ENCODE data around the gene COQ7. TPM values are rescaled to one million over a fixed set of nuclear protein-coding genes. Genes with fewer than 3 reads are reported as not detected.

The COQ7 gene
- total and polyA plus RNA-seq, 12 donors, result 21.3 to 52.9 (median 41.9) TPM

- Histone ChIP-seq H3K4me3 (no peak overlapping the region), H3K9me3 (no peaks in the 10 kb centered on the region), H3K27me3 (no peaks in the 10 kb centered on the region), H3K36me3 (no peaks in the 10 kb centered on the region), H3K4me1 (peaks cover 0 to 21% (median 0%) of the 10 kb centered on the region in 9 donors), H3K27ac (no peak overlapping the region)
- 87 to 94% methylated on average over 2 of the region's 2 CpGs for WGBS, 2 donors
- DNase-seq, result no peak
- intact Hi-C loops (cut with DNase I), result no loop called here
- no peak for TF ChIP-seq CTCF (IDR thresholded peaks at IDR 0.05)
- no peak for ATAC-seq
Measured at GRCh38 chr16:19106625-19107020, 39.2 kb downstream of the COQ7 start.

- no peaks in the 10 kb centered on the region for H3K27me3 ChIP-seq
- H3K9me3 ChIP-seq, result no peaks in the 10 kb centered on the region
- no peak overlapping the region for H3K27ac ChIP-seq
- TF ChIP-seq CTCF (IDR thresholded peaks at IDR 0.05), result no peak
- H3K36me3 ChIP-seq, result no peaks in the 10 kb centered on the region
- 90 to 92% methylated on average over 9 of the region's 9 CpGs for WGBS, 2 donors
- no peak for ATAC-seq
- no peak for DNase-seq
- no peak overlapping the region for H3K4me3 ChIP-seq
- intact Hi-C loops (cut with DNase I), result no loop called here
- H3K4me1 ChIP-seq, result peaks cover 0 to 36% (median 7%) of the 10 kb centered on the region in 9 donors
Measured at GRCh38 chr16:19108409-19109287, 41.2 kb downstream of the COQ7 start.

- DNase-seq (no peak), ATAC-seq (no peak)
- H3K27ac ChIP-seq, result no peak overlapping the region
- no peaks in the 10 kb centered on the region for H3K27me3 ChIP-seq
- intact Hi-C loops (cut with DNase I), result no loop called here
- H3K4me3 ChIP-seq, result no peak overlapping the region
- WGBS, 2 donors, result 93 to 94% methylated on average over 4 of the region's 4 CpGs
- no peak for TF ChIP-seq CTCF (IDR thresholded peaks at IDR 0.05)
- H3K4me1 ChIP-seq, result peaks cover 0 to 36% (median 7%) of the 10 kb centered on the region in 9 donors
- H3K36me3 ChIP-seq, result no peaks in the 10 kb centered on the region
- no peaks in the 10 kb centered on the region for H3K9me3 ChIP-seq
Measured at GRCh38 chr16:19109288-19109664, 41.9 kb downstream of the COQ7 start.

GRCh38 chr16:19110537-19111360 lies 43.3 kb downstream of the COQ7 start:
- intact Hi-C loops (cut with DNase I), result loop anchor here in 3 of 10 donors (10.0 kb wide), 2 partner anchors 54 to 64 kb away; partner anchors contain the start of gene SYT17 (in 2 of the 3)
- Histone ChIP-seq H3K27me3 (peaks cover 0 to 4% (median 0%) of the 10 kb centered on the region in 7 donors), H3K4me3 (no peak overlapping the region), H3K9me3 (no peaks in the 10 kb centered on the region), H3K27ac (no peak overlapping the region), H3K4me1 (peaks cover 7 to 47% (median 21%) of the 10 kb centered on the region in 9 donors), H3K36me3 (peaks cover 0 to 12% (median 0%) of the 10 kb centered on the region in 9 donors)
- 94 to 97% methylated on average over 4 of the region's 4 CpGs for WGBS, 2 donors
- no peak for TF ChIP-seq CTCF (IDR thresholded peaks at IDR 0.05)
- DNase-seq (no peak), ATAC-seq (no peak)
